ENCODE data around the gene CPNE5. TPM values are rescaled to one million over a fixed set of nuclear protein-coding genes. Genes with fewer than 3 reads are reported as not detected.

Gene CPNE5
- total RNA-seq, 3 donors from 2014 or later (not counting 1 experiment from before 2014, with no cell fraction given) = 1.2 to 8.5 (median 2.0) TPM

DNA sequence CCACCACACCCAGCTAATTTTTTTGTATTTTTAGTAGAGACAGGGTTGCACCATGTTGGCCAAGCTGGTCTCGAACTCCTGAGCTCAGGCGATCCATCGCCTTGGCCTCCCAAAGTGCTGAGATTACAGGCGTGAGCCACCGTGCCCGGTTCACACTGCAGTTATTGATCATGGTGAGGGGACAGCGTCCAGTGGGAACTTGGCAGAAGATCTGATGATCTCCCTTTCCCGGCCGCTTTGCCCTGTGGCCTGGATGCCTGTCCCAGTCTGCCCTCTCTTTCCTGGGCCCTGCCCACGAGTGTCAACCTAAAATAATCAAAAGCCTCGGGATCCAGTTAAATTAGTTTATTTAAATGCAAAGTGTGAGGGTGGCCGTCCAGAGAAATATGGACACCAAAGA lies 42.2 kb downstream of the CPNE5 start:
- Histone ChIP-seq H3K4me1 (ENCODE audit: control insufficient read depth, insufficient read depth, low read length) (no peaks in the 10 kb centered on the region), H3K36me3 (ENCODE audit: control insufficient read depth, insufficient read depth, low read length) (no peaks in the 10 kb centered on the region), H3K4me3 (ENCODE audit: low read length) (no peak overlapping the region), H3K27me3 (ENCODE audit: control insufficient read depth, insufficient read depth, low read length) (no peaks in the 10 kb centered on the region), H3K27ac (ENCODE audit: low read length) (no peak overlapping the region), H3K9me3 (ENCODE audit: control insufficient read depth, insufficient read depth, low read length) (no peaks in the 10 kb centered on the region)
- no peak for ATAC-seq
- Mint-ChIP-seq H3K4me3 (no peak overlapping the region), H3K9me3 (no peaks in the 10 kb centered on the region), H3K4me1 (no peaks in the 10 kb centered on the region), H3K27ac (no peak overlapping the region), H3K36me3 (no peaks in the 10 kb centered on the region), H3K27me3 (ENCODE audit: low read depth in 2 of 2) (peaks cover 0 to 2% of the 10 kb centered on the region in 2 donors)
- WGBS (ENCODE audit: insufficient coverage) = 93% methylated on average over 12 of the region's 12 CpGs
- intact Hi-C loops (cut with micrococcal nuclease) = no loop called here
- TF ChIP-seq, protein P1, sequence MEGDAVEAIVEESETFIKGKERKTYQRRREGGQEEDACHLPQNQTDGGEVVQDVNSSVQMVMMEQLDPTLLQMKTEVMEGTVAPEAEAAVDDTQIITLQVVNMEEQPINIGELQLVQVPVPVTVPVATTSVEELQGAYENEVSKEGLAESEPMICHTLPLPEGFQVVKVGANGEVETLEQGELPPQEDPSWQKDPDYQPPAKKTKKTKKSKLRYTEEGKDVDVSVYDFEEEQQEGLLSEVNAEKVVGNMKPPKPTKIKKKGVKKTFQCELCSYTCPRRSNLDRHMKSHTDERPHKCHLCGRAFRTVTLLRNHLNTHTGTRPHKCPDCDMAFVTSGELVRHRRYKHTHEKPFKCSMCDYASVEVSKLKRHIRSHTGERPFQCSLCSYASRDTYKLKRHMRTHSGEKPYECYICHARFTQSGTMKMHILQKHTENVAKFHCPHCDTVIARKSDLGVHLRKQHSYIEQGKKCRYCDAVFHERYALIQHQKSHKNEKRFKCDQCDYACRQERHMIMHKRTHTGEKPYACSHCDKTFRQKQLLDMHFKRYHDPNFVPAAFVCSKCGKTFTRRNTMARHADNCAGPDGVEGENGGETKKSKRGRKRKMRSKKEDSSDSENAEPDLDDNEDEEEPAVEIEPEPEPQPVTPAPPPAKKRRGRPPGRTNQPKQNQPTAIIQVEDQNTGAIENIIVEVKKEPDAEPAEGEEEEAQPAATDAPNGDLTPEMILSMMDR (IDR thresholded peaks at IDR 0.05) = no peak
- no peak for DNase-seq

GRCh38 chr6:36794713-36795065 lies 44.6 kb downstream of the CPNE5 start:
- Mint-ChIP-seq H3K4me3 (no peak overlapping the region), H3K27ac (no peak overlapping the region), H3K36me3 (no peaks in the 10 kb centered on the region), H3K27me3 (ENCODE audit: low read depth in 2 of 2) (no peaks in the 10 kb centered on the region), H3K9me3 (no peaks in the 10 kb centered on the region), H3K4me1 (no peaks in the 10 kb centered on the region)
- whole genome bisulfite sequencing (ENCODE audit: insufficient coverage) = 100% methylated on average over 5 of the region's 5 CpGs
- no peaks in the 10 kb centered on the region for H3K36me3 ChIP-seq (ENCODE audit: control insufficient read depth, insufficient read depth, low read length)
- no peak overlapping the region for H3K27ac ChIP-seq (ENCODE audit: low read length)
- no peak overlapping the region for H3K4me3 ChIP-seq (ENCODE audit: low read length)
- no peaks in the 10 kb centered on the region for H3K4me1 ChIP-seq (ENCODE audit: control insufficient read depth, insufficient read depth, low read length)
- no peak for DNase-seq
- intact Hi-C loops (cut with micrococcal nuclease) = no loop called here
- no peak for ATAC-seq
- TF ChIP-seq, protein P1 (IDR thresholded peaks at IDR 0.05) = no peak
- H3K9me3 ChIP-seq (ENCODE audit: control insufficient read depth, insufficient read depth, low read length) = no peaks in the 10 kb centered on the region
- no peaks in the 10 kb centered on the region for H3K27me3 ChIP-seq (ENCODE audit: control insufficient read depth, insufficient read depth, low read length)

- Mint-ChIP-seq H3K27ac (no peak overlapping the region), H3K27me3 (ENCODE audit: low read depth in 2 of 2) (no peaks in the 10 kb centered on the region), H3K9me3 (no peaks in the 10 kb centered on the region), H3K4me1 (no peaks in the 10 kb centered on the region), H3K36me3 (no peaks in the 10 kb centered on the region), H3K4me3 (no peak overlapping the region)
- DNase-seq (no peak), ATAC-seq (no peak)
- Histone ChIP-seq H3K27me3 (ENCODE audit: control insufficient read depth, insufficient read depth, low read length) (no peaks in the 10 kb centered on the region), H3K27ac (ENCODE audit: low read length) (no peak overlapping the region), H3K9me3 (ENCODE audit: control insufficient read depth, insufficient read depth, low read length) (no peaks in the 10 kb centered on the region), H3K4me1 (ENCODE audit: control insufficient read depth, insufficient read depth, low read length) (no peaks in the 10 kb centered on the region), H3K4me3 (ENCODE audit: low read length) (no peak overlapping the region), H3K36me3 (ENCODE audit: control insufficient read depth, insufficient read depth, low read length) (no peaks in the 10 kb centered on the region)
- WGBS (ENCODE audit: insufficient coverage) = 76% methylated on average over 17 of the region's 19 CpGs
- TF ChIP-seq, protein P1 (IDR thresholded peaks at IDR 0.05) = no peak
- intact Hi-C loops (cut with micrococcal nuclease) = no loop called here
Measured at GRCh38 chr6:36793913-36794712, 45.1 kb downstream of the CPNE5 start.

Data from natural killer cell (primary cell).